ENCODE results near the gene ARL6IP6.

The ARL6IP6 gene

DNA sequence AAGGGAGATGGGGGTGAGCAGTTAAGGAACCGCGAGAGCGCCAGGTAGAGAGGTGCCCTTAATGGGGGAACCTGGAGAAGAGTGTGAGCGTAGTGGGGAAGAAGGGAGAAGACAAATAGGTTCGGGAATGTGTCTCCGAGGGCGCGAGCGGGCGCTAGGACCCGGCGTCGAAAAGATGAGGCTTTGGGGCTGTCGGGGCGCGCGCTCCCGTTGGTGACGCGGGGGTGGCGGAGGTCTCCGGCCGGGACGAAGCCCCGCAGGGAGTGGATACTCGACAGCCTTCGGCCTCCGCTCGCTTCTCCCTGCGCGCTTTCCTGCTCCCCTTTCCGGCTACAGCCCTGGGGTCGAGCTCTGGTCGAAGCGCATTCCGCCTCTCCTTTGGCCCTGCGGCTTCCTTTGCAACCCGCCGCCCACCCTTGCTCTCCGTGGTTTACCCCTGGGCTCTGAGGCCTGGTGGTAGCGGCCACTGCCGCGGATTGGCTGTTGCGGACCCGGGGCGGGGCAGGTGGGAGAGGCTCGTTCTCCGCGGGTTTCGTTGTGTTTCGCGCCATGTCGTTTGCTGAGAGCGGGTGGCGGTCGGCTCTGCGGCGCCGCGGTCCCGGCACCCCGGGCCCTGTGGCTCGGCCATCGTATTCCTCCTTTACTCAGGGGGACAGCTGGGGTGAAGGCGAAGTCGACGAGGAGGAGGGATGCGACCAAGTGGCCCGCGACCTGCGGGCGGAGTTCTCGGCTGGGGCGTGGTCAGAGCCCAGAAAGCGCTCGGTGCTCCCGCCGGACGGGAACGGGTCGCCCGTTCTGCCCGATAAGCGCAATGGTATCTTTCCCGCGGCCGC is at the start of gene ARL6IP6:
TSS of gene ARL6IP6 (plus strand) at position 545 of the 833 bp plus-strand sequence. CDS start at position 550, 5 bp downstream.
- DNase-seq (ENCODE audit: low read depth in 2 of 2): peak; percentile 89 to 90
- TF ChIP-seq, protein P1, sequence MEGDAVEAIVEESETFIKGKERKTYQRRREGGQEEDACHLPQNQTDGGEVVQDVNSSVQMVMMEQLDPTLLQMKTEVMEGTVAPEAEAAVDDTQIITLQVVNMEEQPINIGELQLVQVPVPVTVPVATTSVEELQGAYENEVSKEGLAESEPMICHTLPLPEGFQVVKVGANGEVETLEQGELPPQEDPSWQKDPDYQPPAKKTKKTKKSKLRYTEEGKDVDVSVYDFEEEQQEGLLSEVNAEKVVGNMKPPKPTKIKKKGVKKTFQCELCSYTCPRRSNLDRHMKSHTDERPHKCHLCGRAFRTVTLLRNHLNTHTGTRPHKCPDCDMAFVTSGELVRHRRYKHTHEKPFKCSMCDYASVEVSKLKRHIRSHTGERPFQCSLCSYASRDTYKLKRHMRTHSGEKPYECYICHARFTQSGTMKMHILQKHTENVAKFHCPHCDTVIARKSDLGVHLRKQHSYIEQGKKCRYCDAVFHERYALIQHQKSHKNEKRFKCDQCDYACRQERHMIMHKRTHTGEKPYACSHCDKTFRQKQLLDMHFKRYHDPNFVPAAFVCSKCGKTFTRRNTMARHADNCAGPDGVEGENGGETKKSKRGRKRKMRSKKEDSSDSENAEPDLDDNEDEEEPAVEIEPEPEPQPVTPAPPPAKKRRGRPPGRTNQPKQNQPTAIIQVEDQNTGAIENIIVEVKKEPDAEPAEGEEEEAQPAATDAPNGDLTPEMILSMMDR (IDR thresholded peaks at IDR 0.05; ENCODE audit: low read depth, low read length): no peak
- H3K4me3 ChIP-seq (replicated peaks in 1 of 2; ENCODE audit: low read depth in 2 of 2, low read length in 2 of 2): peak within 1 kb of the TSS; percentile 88 to 89

DNA sequence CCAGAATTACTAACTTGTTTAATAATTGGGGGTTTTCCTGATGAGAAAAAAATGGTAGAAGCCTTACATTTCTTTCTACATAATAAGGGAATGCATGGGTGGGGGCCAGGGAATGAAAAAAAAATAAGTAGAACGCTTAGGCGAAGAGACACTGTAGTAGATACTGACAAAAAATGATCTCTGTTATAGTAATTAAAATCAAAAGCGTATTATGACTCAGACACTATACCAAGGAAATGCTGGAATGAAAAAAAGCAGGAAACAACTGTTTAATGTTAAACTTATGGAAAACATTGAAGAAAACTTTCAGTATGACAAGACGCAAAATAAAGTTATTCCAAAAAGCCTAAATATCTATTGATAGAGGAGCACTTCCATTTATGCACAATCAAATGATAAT is 44.1 kb upstream of the ARL6IP6 start:
- TF ChIP-seq, protein P1 (IDR thresholded peaks at IDR 0.05; ENCODE audit: low read depth, low read length): no peak
- DNase-seq (ENCODE audit: low read depth in 2 of 2): no peak
- no peak overlapping the region for H3K4me3 ChIP-seq (replicated peaks in 1 of 2; ENCODE audit: low read depth in 2 of 2, low read length in 2 of 2)

DNA sequence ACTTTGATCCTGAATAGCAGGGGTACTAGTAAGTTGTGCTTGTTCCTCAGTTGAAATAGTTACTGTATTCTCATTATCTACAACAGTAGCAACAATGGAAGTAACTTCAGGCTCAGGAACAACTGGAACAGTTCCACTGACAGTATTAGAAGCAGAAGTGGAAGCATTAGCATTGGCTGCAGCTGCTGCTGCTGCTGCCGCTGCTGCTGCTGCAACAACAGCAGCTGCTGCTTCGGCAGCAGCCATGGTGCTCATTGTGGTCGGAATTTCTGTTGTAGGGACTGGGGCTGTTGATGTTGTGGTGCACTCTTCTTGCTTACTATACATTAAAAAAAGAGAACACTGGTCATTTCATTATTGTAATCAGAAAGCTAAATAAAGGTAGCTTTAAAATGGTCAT is 42.0 kb upstream of the ARL6IP6 start:
- no peak overlapping the region for H3K4me3 ChIP-seq (replicated peaks in 1 of 2; ENCODE audit: low read depth in 2 of 2, low read length in 2 of 2)
- TF ChIP-seq, protein P1 (IDR thresholded peaks at IDR 0.05; ENCODE audit: low read depth, low read length): no peak
- DNase-seq (ENCODE audit: low read depth in 2 of 2): no peak

DNA sequence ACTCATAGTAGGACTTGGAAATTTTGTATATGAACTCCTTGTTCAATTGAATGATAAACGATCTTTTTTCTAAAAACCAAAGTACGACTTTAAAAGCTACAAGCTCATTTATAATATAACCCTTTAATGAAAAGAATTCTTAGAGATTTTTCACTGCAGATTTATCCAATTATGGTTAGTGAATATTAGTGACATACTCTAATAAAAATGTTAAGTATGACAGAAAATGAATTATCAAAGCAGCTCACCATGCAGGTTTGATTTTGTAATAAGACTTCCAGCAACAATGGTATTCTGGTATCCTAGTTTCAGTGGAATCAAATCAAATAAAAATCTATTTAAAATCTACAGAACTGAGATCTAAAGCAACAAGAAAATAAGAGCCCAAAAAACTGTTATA is 39.6 kb upstream of the ARL6IP6 start:
- no peak for DNase-seq (ENCODE audit: low read depth in 2 of 2)
- TF ChIP-seq, protein P1 (IDR thresholded peaks at IDR 0.05; ENCODE audit: low read depth, low read length): no peak
- no peak overlapping the region for H3K4me3 ChIP-seq (replicated peaks in 1 of 2; ENCODE audit: low read depth in 2 of 2, low read length in 2 of 2)

DNA sequence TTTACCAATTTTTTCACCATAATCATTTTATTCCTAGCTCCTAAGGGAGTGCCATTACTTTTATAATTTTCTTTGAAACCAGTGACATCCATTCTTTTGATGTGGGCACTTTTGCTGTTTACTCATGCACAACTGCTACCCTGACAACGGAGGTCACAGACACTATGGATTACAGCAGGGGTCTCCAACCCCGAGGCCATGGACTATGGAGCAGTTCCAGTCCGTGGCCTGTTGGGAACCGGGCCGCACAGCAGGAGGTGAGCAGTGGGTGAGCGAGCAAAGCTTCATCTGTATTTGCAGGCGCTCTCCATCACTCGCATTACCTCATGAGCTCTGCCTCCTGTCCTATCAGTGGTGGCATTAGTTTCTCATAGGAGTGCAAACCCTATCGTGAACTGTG is 35.8 kb upstream of the ARL6IP6 start:
- TF ChIP-seq, protein P1 (IDR thresholded peaks at IDR 0.05; ENCODE audit: low read depth, low read length): no peak

DNA sequence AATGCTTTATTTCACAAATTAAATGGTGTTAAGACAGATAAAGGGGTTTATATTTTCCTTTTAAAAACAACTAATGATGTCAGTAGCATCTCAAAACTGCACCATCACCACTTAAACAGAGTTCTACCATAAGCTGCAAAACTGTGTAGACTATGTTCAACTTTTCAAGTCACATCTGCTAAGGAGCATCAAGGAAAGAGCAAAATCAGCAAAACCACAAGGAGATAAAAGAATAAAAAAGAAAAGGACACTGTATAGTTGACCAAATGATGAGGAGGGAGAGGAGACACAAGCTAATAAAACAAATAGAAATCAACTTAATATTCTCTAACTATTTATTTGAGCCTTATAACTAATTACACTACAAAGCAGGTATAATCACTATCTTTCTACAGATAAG is 35.0 kb upstream of the ARL6IP6 start:
- TF ChIP-seq, protein P1 (IDR thresholded peaks at IDR 0.05; ENCODE audit: low read depth, low read length): no peak
- no peak overlapping the region for H3K4me3 ChIP-seq (replicated peaks in 1 of 2; ENCODE audit: low read depth in 2 of 2, low read length in 2 of 2)
- DNase-seq (ENCODE audit: low read depth in 2 of 2): no peak

More for the DNA sequence above, 35.8 kb upstream of the ARL6IP6 start:
- no peak for DNase-seq (ENCODE audit: low read depth in 2 of 2)
- no peak overlapping the region for H3K4me3 ChIP-seq (replicated peaks in 1 of 2; ENCODE audit: low read depth in 2 of 2, low read length in 2 of 2)

All from cardiac fibroblast (primary cell).